ENCODE measurements around the gene TFR2. TPM values are rescaled to one million over a fixed set of nuclear protein-coding genes. Genes with fewer than 3 reads are reported as not detected.

The TFR2 gene
- total and polyA plus RNA-seq, 9 of the 15 experiments (the other 6 are each of a cell fraction or from before 2014, with no cell fraction given), result 3.8 to 123 (median 51.1) TPM

DNA sequence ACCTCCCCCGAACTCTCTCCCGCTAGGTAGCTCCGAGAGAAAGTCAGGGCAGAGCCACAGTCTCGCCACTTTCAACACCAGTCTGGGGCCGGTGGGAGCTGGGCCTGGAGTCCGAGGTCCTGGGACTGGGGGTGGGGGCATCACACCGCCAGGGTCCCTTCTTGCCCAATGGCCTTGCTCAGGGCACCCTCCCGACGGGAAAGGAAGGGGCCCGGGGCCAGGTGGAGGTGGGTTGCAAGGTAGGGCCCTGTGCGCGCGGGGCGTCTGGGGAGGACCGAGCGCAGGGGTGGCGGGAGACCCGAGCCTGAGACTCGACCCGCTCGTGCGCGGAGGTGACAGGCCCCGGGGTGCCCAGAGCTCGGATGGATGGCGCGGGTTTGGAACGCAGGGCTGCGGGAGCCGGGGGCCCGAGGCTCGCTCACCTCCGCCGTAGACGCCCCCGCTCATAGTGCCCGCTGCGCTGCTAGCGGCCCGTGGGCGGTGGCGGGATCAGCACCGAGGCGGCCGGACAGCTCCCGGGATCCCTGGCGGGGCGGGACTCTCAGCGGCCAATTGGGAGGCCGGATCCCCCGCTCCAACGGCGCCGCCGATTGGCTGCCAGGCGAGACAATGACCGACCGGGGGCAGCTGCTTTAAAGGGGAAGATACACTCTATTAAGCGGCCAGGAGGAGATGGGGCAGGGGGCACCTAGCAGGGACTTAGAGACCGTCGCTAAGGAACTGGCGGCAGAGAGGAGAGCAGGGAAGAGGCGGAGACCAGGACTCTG is 14.7 kb upstream of the TFR2 start, which contains the start of gene ACTL6B (continued):
- TF ChIP-seq, protein P1, sequence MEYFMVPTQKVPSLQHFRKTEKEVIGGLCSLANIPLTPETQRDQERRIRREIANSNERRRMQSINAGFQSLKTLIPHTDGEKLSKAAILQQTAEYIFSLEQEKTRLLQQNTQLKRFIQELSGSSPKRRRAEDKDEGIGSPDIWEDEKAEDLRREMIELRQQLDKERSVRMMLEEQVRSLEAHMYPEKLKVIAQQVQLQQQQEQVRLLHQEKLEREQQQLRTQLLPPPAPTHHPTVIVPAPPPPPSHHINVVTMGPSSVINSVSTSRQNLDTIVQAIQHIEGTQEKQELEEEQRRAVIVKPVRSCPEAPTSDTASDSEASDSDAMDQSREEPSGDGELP (CRISPR knock-in tag; IDR thresholded peaks at IDR 0.05; ENCODE audit: borderline replicate concordance), result peak; percentile 95
- no peak for TF ChIP-seq KDM2B (CRISPR knock-in tag; IDR thresholded peaks at IDR 0.05)
- no peak for TF ChIP-seq PTRF (tag; IDR thresholded peaks at IDR 0.05)
- TF ChIP-seq, protein P2, sequence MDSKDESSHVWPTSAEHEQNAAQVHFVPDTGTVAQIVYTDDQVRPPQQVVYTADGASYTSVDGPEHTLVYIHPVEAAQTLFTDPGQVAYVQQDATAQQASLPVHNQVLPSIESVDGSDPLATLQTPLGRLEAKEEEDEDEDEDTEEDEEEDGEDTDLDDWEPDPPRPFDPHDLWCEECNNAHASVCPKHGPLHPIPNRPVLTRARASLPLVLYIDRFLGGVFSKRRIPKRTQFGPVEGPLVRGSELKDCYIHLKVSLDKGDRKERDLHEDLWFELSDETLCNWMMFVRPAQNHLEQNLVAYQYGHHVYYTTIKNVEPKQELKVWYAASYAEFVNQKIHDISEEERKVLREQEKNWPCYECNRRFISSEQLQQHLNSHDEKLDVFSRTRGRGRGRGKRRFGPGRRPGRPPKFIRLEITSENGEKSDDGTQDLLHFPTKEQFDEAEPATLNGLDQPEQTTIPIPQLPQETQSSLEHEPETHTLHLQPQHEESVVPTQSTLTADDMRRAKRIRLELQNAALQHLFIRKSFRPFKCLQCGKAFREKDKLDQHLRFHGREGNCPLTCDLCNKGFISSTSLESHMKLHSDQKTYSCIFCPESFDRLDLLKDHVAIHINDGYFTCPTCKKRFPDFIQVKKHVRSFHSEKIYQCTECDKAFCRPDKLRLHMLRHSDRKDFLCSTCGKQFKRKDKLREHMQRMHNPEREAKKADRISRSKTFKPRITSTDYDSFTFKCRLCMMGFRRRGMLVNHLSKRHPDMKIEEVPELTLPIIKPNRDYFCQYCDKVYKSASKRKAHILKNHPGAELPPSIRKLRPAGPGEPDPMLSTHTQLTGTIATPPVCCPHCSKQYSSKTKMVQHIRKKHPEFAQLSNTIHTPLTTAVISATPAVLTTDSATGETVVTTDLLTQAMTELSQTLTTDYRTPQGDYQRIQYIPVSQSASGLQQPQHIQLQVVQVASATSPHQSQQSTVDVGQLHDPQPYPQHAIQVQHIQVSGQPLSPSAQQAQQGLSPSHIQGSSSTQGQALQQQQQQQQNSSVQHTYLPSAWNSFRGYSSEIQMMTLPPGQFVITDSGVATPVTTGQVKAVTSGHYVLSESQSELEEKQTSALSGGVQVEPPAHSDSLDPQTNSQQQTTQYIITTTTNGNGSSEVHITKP (IDR thresholded peaks at IDR 0.05; ENCODE audit: partially characterized antibody), result peak; percentile 10
- no peak for TF ChIP-seq ZNF239 (CRISPR knock-in tag; IDR thresholded peaks at IDR 0.05)
- TF ChIP-seq TCF7 (IDR thresholded peaks at IDR 0.05; ENCODE audit: borderline replicate concordance), result no peak
- no peak for TF ChIP-seq ZNF408 (CRISPR knock-in tag; IDR thresholded peaks at IDR 0.05; ENCODE audit: low read depth)
- TF ChIP-seq CXXC5 (CRISPR knock-in tag; IDR thresholded peaks at IDR 0.05), result peak; percentile 83
- no peak for TF ChIP-seq NR2C1 (IDR thresholded peaks at IDR 0.05)
- TF ChIP-seq NR2C1 (tag; IDR thresholded peaks at IDR 0.05), result no peak
- TF ChIP-seq KAT7 (CRISPR knock-in tag; IDR thresholded peaks at IDR 0.05; ENCODE audit: borderline replicate concordance), result no peak
- TF ChIP-seq, protein P3, sequence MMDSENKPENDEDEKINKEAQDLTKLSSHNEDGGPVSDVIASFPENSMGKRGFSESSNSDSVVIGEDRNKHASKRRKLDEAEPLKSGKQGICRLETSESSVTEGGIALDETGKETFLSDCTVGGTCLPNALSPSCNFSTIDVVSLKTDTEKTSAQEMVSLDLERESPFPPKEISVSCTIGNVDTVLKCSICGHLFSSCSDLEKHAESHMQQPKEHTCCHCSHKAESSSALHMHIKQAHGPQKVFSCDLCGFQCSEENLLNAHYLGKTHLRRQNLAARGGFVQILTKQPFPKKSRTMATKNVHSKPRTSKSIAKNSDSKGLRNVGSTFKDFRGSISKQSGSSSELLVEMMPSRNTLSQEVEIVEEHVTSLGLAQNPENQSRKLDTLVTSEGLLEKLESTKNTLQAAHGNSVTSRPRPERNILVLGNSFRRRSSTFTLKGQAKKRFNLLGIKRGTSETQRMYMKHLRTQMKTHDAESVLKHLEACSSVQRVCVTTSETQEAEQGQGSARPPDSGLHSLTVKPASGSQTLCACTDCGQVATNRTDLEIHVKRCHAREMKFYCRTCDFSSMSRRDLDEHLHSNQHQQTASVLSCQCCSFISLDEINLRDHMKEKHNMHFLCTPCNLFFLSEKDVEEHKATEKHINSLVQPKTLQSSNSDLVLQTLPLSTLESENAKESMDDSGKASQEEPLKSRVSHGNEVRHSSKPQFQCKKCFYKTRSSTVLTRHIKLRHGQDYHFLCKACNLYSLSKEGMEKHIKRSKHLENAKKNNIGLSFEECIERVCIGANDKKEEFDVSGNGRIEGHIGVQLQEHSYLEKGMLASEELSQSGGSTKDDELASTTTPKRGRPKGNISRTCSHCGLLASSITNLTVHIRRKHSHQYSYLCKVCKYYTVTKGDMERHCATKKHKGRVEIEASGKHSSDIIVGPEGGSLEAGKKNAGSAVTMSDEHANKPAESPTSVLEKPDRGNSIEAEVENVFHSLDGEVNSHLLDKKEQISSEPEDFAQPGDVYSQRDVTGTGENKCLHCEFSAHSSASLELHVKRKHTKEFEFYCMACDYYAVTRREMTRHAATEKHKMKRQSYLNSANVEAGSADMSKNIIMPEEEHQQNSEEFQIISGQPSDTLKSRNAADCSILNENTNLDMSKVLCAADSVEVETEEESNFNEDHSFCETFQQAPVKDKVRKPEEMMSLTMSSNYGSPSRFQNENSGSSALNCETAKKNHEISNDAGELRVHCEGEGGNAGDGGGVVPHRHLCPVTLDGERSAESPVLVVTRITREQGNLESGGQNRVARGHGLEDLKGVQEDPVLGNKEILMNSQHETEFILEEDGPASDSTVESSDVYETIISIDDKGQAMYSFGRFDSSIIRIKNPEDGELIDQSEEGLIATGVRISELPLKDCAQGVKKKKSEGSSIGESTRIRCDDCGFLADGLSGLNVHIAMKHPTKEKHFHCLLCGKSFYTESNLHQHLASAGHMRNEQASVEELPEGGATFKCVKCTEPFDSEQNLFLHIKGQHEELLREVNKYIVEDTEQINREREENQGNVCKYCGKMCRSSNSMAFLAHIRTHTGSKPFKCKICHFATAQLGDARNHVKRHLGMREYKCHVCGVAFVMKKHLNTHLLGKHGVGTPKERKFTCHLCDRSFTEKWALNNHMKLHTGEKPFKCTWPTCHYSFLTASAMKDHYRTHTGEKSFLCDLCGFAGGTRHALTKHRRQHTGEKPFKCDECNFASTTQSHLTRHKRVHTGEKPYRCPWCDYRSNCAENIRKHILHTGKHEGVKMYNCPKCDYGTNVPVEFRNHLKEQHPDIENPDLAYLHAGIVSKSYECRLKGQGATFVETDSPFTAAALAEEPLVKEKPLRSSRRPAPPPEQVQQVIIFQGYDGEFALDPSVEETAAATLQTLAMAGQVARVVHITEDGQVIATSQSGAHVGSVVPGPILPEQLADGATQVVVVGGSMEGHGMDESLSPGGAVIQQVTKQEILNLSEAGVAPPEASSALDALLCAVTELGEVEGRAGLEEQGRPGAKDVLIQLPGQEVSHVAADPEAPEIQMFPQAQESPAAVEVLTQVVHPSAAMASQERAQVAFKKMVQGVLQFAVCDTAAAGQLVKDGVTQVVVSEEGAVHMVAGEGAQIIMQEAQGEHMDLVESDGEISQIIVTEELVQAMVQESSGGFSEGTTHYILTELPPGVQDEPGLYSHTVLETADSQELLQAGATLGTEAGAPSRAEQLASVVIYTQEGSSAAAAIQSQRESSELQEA (IDR thresholded peaks at IDR 0.05; ENCODE audit: low read depth), result no peak
- TF ChIP-seq HSF4 (CRISPR knock-in tag; IDR thresholded peaks at IDR 0.05; ENCODE audit: borderline replicate concordance), result no peak
- TF ChIP-seq CBX5 (IDR thresholded peaks at IDR 0.05; ENCODE audit: borderline replicate concordance, low read depth), result no peak
- TF ChIP-seq SPI1 (IDR thresholded peaks at IDR 0.05; ENCODE audit: borderline replicate concordance, low read depth, low read length), result 0 out of 2 replicates have a peak, but pooled peaks have one; percentile 17
- no peak for TF ChIP-seq ZNF507 (tag; conservative IDR thresholded peaks at IDR 0.05)

Data from K562 (cell line).